Effector memory CD4-positive, alpha-beta T cell (primary cell): ENCODE data around the gene OLIG2.

ENCODE experiments used
- DNase-seq, 3 donors: peaks; one replicate each; pipeline ENCODE4 v3.0.0-alpha.2; 2020
- H3K27ac ChIP-seq: 2 replicates; pipeline ENCODE4 v1.7.0; 2013; ENCODE audit warnings: mild to moderate bottlenecking, low read length, moderate library complexity; ENCODE audit not compliant: insufficient read depth, poor library complexity, severe bottlenecking
- H3K27me3 ChIP-seq: replicated peaks from 2 replicates; pipeline ENCODE4 v1.7.0; 2013; ENCODE audit warnings: mild to moderate bottlenecking, low read length; ENCODE audit not compliant: insufficient read depth, control insufficient read depth, poor library complexity, severe bottlenecking
- H3K36me3 ChIP-seq: 2 replicates; pipeline ENCODE4 v1.7.0; 2013; ENCODE audit warnings: mild to moderate bottlenecking, low read length, moderate library complexity; ENCODE audit not compliant: control insufficient read depth, insufficient read depth
- H3K4me1 ChIP-seq: 2 replicates; pipeline ENCODE4 v1.7.0; 2013; ENCODE audit warnings: low read length, mild to moderate bottlenecking; ENCODE audit not compliant: control insufficient read depth, insufficient read depth, poor library complexity, severe bottlenecking
- H3K4me3 ChIP-seq: 2 replicates; pipeline ENCODE4 v1.7.0; 2013; ENCODE audit warnings: low read length, low read depth, mild to moderate bottlenecking; ENCODE audit not compliant: insufficient read depth, poor library complexity, severe bottlenecking
- H3K9me3 ChIP-seq: 2 replicates; pipeline ENCODE4 v1.7.0; 2013; ENCODE audit warnings: mild to moderate bottlenecking, low read length, moderate library complexity; ENCODE audit not compliant: control insufficient read depth

Gene OLIG2

GRCh38 chr21:32994305-32994704 lies 31.4 kb upstream of the OLIG2 start:
- Histone ChIP-seq H3K27me3 (no peaks in the 10 kb centered on the region), H3K36me3 (no peaks in the 10 kb centered on the region), H3K4me3 (no peak overlapping the region), H3K27ac (no peak overlapping the region), H3K9me3 (no peaks in the 10 kb centered on the region), H3K4me1 (no peaks in the 10 kb centered on the region)
- DNase-seq, result no peak

- no peaks in the 10 kb centered on the region for H3K36me3 ChIP-seq
- no peak overlapping the region for H3K4me3 ChIP-seq
- H3K27ac ChIP-seq, result no peak overlapping the region
- DNase-seq, result no peak
- H3K27me3 ChIP-seq, result no peaks in the 10 kb centered on the region
- H3K9me3 ChIP-seq, result no peaks in the 10 kb centered on the region
- H3K4me1 ChIP-seq, result no peaks in the 10 kb centered on the region
Measured at GRCh38 chr21:33007747-33008146, 18.0 kb upstream of the OLIG2 start.

GRCh38 chr21:33008333-33009051 lies 17.2 kb upstream of the OLIG2 start:
- no peak for DNase-seq
- no peaks in the 10 kb centered on the region for H3K27me3 ChIP-seq
- no peaks in the 10 kb centered on the region for H3K4me1 ChIP-seq
- no peaks in the 10 kb centered on the region for H3K9me3 ChIP-seq
- no peak overlapping the region for H3K27ac ChIP-seq
- no peak overlapping the region for H3K4me3 ChIP-seq
- H3K36me3 ChIP-seq, result no peaks in the 10 kb centered on the region

- Histone ChIP-seq H3K9me3 (no peaks in the 10 kb centered on the region), H3K27ac (no peak overlapping the region), H3K36me3 (no peaks in the 10 kb centered on the region), H3K4me3 (no peak overlapping the region), H3K4me1 (no peaks in the 10 kb centered on the region), H3K27me3 (no peaks in the 10 kb centered on the region)
- no peak for DNase-seq
Measured at GRCh38 chr21:33010931-33011330, 14.8 kb upstream of the OLIG2 start.

GRCh38 chr21:33011462-33011861 lies 14.3 kb upstream of the OLIG2 start:
- Histone ChIP-seq H3K4me3 (no peak overlapping the region), H3K27me3 (no peaks in the 10 kb centered on the region), H3K4me1 (no peaks in the 10 kb centered on the region), H3K9me3 (no peaks in the 10 kb centered on the region), H3K27ac (no peak overlapping the region), H3K36me3 (no peaks in the 10 kb centered on the region)
- no peak for DNase-seq

- no peak overlapping the region for H3K27ac ChIP-seq
- H3K4me1 ChIP-seq, result no peaks in the 10 kb centered on the region
- no peak overlapping the region for H3K4me3 ChIP-seq
- H3K27me3 ChIP-seq, result no peaks in the 10 kb centered on the region
- no peaks in the 10 kb centered on the region for H3K9me3 ChIP-seq
- no peaks in the 10 kb centered on the region for H3K36me3 ChIP-seq
- no peak for DNase-seq
Measured at GRCh38 chr21:33013626-33014025, 12.1 kb upstream of the OLIG2 start.

- H3K36me3 ChIP-seq, result no peaks in the 10 kb centered on the region
- H3K27me3 ChIP-seq, result peaks cover 4% of the 10 kb centered on the region
- no peak overlapping the region for H3K4me3 ChIP-seq
- DNase-seq, result no peak
- H3K4me1 ChIP-seq, result no peaks in the 10 kb centered on the region
- no peak overlapping the region for H3K27ac ChIP-seq
- H3K9me3 ChIP-seq, result no peaks in the 10 kb centered on the region
Measured at GRCh38 chr21:33014331-33014730, 11.4 kb upstream of the OLIG2 start.

- Histone ChIP-seq H3K4me1 (peaks cover 7% of the 10 kb centered on the region), H3K4me3 (no peak overlapping the region), H3K36me3 (no peaks in the 10 kb centered on the region), H3K9me3 (no peaks in the 10 kb centered on the region), H3K27ac (no peak overlapping the region), H3K27me3 (peaks cover 12% of the 10 kb centered on the region)
- DNase-seq, result no peak
Measured at GRCh38 chr21:33015096-33015495, 10.6 kb upstream of the OLIG2 start.

- no peak overlapping the region for H3K27ac ChIP-seq
- no peaks in the 10 kb centered on the region for H3K36me3 ChIP-seq
- no peak for DNase-seq
- H3K4me3 ChIP-seq, result no peak overlapping the region
- peaks cover 11% of the 10 kb centered on the region for H3K4me1 ChIP-seq
- peaks cover 17% of the 10 kb centered on the region for H3K27me3 ChIP-seq
- H3K9me3 ChIP-seq, result no peaks in the 10 kb centered on the region
Measured at GRCh38 chr21:33015756-33016155, 10.0 kb upstream of the OLIG2 start.

- no peak for DNase-seq
- Histone ChIP-seq H3K27ac (no peak overlapping the region), H3K27me3 (peaks cover 42% of the 10 kb centered on the region), H3K9me3 (no peaks in the 10 kb centered on the region), H3K4me3 (no peak overlapping the region), H3K4me1 (peaks cover 24% of the 10 kb centered on the region), H3K36me3 (no peaks in the 10 kb centered on the region)
Measured at GRCh38 chr21:33018707-33019465, 6.8 kb upstream of the OLIG2 start.
